Pulmonary artery endothelial cell (primary cell): ENCODE results near the gene ABCC1. TPM values are rescaled to one million over a fixed set of nuclear protein-coding genes. Genes with fewer than 3 reads are reported as not detected.
"Not testable (repeated sequence)": the region's sequence is repeated elsewhere in the genome, so short reads cannot be mapped to it uniquely, and the experiment has no call there.

ENCODE experiments used
- DNase-seq: peaks from one replicate; pipeline ENCODE4 v3.0.0-alpha.2; 2011; ENCODE audit warnings: low read depth, low spot score
- total RNA-seq: library from RNA; depleted of rRNA; stranded (reverse); fragments of >200 nt; gene quantifications from 2 replicates; pipeline ENCODE4 v1.2.3, GENCODE V29; 2014

Gene ABCC1
- total RNA-seq: 51.4 and 52.6 TPM in 2 replicates

DNA sequence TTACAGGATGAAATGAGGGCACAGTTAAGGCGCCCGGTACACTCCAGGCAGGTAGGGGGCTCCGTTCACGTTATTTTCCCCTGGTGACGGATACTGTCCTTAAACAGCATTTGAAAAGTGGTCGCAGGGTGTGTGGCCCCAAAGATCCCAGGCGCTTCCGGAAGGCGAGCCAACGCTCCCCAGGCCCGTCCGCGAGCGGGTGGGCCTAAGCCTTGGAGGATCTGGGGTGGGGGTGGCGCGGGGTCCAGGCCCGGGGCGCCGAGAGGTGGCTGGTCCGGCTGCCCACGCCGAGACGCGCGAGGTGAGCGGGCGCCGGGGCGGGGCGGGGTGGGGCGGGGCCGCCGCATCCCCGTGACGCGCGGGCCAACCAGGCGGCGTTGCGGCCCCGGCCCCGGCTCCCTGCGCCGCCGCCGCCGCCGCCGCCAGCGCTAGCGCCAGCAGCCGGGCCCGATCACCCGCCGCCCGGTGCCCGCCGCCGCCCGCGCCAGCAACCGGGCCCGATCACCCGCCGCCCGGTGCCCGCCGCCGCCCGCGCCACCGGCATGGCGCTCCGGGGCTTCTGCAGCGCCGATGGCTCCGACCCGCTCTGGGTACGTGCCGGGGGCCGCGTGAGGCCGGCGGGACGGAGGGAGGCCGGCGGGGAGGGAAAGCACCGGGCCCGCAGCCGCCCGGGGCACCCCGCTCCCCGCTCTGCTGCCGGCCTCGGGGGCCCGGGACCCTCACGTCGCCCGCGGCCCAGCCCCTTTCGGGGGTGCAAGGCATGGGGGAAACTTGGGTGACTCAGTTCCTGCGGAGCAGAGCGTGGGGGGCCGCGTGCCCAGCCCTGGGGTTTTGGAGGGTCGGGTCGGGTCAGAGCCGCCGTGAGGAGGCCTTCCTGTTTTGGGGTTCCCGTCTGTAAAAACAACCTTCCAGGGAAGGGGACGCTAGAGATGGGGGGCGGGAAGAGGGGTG is at the start of gene ABCC1:
TSS of gene ABCC1 (plus strand) at position 407 of the 951 bp plus-strand sequence. CDS start at position 543, 136 bp downstream.
- DNase-seq: no peak

DNA sequence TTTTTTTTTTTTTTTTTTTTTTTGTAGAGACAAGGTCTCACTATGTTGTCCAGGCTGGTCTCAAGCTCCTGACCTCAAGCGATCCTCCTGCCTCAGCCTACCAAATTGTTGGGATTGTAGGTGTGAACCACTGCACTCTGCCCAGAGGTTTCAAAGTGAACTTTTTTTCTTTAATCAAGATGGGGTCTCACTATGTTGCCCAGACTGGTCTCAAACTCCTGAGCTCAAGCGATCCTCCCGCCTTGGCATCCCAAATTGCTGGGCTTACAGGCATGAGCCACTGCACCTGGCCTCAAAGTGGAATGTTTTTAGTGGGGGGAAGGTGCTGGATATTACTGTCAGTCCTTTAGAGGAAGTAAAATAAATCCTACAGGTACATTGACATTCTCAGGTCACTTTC is 49.1 kb upstream of the ABCC1 start:
- no peak for DNase-seq

- no peak for DNase-seq
Measured at GRCh38 chr16:15900901-15901500, 48.4 kb upstream of the ABCC1 start.

GRCh38 chr16:15903960-15904359 is 45.5 kb upstream of the ABCC1 start:
- no peak for DNase-seq

DNA sequence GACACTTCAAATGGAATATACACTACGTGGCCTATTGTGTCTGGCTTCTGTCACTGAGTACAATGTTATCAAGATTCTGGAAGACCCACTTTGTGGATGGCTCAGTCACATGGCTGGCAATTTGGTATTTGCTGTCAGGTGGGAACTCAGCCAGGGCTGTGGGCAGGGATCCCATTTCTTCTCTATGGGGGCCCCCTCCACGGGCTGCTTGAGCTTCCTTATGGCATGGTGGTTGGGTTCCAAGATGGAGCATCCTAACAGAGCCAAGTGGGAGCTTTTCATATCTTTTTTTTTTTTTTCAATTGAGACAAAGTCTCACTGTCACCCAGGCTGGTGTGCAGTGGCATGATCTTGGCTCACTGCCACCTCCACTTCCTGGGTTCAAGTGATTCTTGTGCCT is 43.0 kb upstream of the ABCC1 start:
- no peak for DNase-seq

DNA sequence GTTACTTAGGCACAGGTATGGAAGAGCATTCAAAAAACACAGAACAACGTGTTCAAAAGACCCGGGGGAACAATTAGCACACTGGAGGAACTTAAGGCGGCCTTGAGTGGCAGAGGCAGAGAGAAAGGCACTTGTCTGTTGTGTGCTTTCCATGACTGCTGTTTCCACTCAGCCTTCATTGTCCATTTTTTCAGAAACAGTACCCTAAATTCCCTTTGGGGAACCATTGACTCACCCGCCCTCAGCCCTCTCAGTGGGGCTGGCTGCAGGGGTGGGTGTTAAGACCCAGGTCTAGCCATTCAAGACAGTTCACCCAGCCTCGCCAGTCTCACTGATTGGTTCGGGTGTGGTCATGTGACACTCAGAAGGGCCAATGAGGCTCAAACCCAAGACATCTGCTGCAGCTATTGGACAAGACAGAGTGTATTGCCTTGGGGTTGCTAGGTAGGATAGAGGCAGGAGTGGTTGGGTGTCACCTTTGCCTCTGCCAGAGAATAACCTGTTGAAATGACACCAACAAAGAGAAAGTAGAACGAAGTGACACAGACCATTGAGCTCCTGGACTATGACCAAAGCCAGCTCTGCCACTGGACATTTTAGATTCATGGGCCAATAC is 41.4 kb upstream of the ABCC1 start:
- DNase-seq: no peak

DNA sequence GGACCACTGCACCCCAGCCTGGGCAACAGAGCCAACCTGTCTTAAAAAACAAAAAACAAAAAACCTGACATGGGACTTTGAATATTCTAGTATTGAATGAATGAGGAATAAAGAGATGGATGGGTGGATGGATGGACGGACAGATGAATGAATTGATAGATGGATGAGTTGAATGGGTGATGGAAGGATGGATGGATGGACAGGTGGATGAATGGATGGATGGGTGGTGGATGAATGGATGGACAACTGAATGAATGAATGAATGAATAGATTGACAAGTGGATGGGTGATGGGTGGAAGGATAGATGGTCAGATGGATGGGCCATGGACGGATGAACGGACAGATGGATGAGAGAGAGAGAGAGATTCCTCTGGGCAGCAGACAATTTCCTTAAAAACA is 38.2 kb upstream of the ABCC1 start:
- DNase-seq: no peak

GRCh38 chr16:15913046-15913698 is 36.2 kb upstream of the ABCC1 start:
- no peak for DNase-seq

- DNase-seq: no peak
Measured at GRCh38 chr16:15915555-15916081, 33.8 kb upstream of the ABCC1 start.

DNA sequence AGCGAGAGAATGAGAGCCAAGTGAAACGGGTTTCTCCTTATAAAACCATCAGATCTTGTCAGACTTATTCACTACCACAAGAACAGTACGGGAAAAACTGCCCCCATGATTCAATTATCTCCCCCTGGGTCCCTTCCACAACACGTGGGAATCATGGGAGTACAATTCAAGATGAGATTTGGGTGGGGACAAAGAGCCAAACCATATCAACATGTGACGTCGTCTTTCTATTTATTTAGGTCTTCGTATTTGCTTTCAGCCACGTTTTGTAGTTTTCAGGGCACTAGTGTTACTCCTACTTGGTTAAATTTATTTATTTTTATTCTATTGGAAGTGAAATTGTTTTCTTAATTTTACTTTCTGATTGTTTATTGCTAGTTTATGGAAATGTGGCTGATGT is 33.1 kb upstream of the ABCC1 start:
- DNase-seq: no peak

DNA sequence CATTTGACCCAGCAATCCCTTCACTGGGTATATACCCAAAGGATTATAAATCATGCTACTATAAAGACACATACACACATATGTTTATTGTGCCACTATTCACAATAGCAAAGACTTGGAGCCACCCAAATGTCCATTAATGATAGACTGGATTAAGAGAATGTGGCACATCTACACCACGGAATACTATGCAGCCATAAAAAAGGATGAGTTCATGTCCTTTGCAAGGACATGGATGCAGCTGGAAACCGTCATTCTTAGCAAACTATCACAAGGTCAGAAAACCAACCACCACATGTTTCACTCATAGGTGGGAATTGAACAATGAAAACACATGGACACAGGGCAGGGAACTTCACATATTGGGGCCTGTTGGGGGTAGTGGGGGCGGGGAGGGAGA is 31.1 kb upstream of the ABCC1 start:
- not testable (repeated sequence) for DNase-seq

GRCh38 chr16:15919331-15919730 is 30.1 kb upstream of the ABCC1 start:
- DNase-seq: no peak

DNA sequence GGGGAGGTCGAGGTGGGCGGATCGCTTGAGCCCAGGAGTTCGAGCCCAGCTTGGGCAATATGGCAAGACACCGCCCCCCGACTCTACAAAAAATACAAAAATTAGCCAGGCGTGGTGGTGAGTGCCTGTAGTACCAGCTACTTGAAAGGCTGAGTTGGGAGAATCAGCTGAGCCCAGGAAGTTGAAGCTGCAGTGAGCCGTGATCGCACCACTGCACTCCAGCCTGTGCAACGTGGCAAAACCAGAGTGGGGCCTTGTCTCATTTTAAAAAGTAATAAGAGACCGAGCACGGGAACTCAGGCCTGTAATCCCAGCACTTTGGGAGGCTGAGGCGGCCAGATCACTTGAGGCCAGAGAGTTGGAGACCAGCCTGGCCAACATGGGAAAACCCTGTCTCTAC is 24.4 kb upstream of the ABCC1 start:
- no peak for DNase-seq

DNA sequence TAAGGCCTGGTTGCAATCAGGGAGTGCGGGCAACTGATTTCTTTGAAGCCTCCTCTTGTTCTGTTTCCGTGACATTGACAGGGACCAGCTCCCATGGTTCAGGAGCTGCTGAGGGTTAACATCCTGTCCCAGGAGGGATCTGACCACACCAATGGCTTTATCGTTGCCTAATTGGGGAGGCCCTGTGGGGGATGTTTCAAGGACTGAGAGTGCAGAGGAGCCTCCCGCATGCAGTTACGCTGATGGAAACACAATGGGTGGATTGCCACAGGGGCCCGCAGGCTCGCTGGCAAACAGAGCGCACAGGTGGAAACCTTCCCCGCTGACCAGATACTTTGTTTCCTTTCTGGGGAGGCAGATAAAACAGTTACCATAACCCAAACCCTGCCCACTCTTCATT is 23.8 kb upstream of the ABCC1 start:
- no peak for DNase-seq

DNA sequence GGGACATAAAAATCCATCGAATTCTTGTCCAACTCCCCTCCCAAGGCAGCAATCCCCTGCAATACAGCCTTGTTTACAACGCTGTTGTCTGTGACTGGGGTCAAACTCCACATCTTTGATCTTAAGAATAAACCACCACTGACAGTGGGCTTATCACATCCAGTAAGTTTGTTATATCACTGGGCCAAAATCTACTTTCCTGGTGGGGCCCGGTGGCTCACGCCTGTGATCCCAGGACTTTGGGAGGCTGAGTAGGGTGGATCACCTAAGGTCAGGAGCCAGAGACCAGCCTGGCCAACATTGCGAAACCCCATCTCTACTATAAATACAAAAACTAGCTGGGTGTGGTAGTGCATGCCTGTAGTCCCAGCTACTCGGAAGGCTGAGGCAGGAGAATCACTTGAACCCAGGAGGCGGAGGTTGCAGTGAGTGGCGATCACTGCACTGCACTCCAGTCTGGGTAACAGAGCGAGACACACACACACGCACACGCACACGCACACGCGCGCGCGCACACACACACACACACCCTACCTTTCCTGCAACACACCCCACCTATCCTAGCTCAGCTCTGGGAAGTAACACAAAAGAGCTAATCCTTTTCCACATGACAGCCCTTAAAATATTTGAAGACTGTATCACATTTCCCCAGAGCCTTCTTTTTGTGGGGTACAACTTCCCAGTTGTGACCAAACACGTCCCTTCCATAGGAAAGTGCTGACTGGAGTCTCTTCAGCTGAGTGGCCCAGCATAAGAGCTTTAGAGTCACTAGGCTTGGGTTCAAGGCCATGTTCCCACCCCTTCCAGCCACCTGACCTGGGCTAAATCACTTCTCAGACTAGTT is 20.9 kb upstream of the ABCC1 start:
- no peak for DNase-seq

GRCh38 chr16:15932939-15933338 is 16.5 kb upstream of the ABCC1 start:
- DNase-seq: no peak

DNA sequence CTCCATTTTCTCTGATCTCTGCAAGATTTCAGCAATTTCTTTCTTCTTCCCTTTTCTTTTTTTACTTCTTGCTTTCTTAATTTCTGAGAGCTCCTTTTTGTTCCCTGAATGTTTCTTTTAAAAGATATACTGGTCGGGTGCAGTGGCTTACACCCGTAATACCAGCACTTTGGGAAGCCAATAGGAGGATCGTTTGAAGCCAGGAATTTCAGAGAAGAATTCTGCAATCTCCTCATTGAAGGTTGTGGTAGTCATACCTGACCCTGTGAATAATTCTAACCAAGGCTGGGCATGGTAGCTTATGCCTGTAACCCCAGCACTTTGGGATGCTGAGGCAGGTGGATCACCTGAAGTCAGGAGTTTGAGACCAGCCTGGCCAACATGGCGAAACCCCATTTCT is 15.6 kb upstream of the ABCC1 start:
- no peak for DNase-seq

DNA sequence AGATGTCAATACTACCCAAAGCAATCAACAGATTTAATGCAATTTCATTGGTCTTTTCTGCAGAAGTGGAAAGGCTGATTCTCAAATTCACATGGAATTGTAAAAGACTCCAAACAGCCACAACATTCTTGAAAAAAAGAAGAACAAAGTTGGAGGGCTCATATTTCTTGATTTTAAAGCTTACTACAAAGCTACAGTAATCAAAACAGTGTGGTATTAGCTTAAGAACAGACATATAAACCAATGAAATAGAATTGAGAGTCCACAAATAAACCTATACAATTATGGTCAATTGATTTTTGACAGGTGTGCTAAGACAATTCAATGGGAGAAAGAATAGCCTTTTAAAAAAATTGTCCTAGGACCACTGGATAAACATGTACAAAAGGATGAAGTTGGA is 14.4 kb upstream of the ABCC1 start:
- DNase-seq: no peak

DNA sequence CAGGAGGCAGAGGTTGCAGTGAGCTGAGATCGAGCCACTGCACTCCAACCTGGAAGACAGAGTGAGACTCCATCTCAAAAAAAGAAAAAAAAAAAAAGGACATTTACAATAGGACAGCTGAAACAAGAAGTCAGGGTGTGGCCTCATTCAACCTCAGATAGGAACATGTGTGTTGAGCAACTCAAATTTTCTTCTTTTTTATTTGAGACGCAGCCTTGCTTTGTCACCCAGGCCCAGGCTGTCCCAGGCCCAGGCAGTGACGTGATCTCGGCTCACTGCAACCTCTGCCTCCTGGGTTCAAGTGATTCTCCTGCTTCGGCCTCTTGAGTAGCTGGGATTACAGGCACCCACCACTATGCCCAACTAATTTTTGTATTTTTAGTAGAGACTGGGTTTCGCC is 12.6 kb upstream of the ABCC1 start:
- DNase-seq: not testable (repeated sequence)

DNA sequence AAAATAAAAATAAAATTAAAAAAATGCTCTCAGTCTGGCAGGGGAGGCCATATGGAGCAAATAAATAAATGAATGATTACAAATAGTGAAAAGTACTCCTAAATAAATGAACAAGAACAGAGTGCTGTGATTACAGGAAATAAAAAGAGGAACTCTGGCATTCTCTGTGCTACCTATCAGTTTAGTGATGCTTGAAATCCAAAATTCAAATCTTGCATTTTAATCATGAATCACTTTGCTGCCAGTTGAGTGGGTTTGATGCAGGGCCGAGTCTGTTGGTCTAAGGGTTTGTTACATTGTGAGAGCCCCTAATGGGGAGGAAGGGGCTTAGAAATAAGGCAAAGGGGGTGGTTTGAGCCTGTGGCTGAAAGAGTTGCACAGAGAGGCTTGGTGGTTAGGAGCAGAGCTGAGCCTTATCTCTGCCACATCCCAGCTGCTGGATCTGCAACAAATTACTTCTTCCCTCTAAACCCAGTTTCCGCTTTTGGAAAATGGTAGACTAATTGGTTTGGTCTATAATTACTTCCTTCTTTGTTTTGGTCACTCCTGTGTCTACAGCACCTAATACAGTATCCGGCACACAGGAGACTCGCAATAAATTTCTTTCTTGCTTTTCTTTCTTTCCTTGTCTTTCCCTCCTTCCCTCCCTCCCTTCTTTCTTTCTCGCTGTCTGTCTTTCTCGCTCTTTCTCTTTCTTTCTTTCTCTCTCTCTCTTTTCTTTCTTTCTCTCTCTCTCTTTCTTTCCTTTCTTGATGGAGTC is 6.3 kb upstream of the ABCC1 start:
- DNase-seq: no peak
